GM19193 (cell line): ENCODE data around the gene TESK1.

Experiments
- POLR2A ChIP-seq: IDR thresholded peaks from 4 replicates; pipeline ENCODE4 v1.6.1; 2011; ENCODE audit not compliant: insufficient read depth, insufficient read length; ENCODE audit errors: extremely low read depth

The TESK1 gene

GRCh38 chr9:35635730-35636129, 30.7 kb downstream of the TESK1 start:
- TF ChIP-seq POLR2A, result no peak

- no peak for TF ChIP-seq POLR2A
Observed at GRCh38 chr9:35636135-35636876, 31.2 kb downstream of the TESK1 start.

GRCh38 chr9:35639631-35640030, 34.6 kb downstream of the TESK1 start:
- TF ChIP-seq POLR2A, result no peak

GRCh38 chr9:35643046-35643445, 38.0 kb downstream of the TESK1 start:
- TF ChIP-seq POLR2A, result no peak

GRCh38 chr9:35646153-35646532, 41.1 kb downstream of the TESK1 start:
- no peak for TF ChIP-seq POLR2A

GRCh38 chr9:35646533-35647265, 41.6 kb downstream of the TESK1 start:
- TF ChIP-seq POLR2A, result peak; percentile 73

- peak; percentile 61 for TF ChIP-seq POLR2A
Observed at GRCh38 chr9:35649431-35650340, 44.6 kb downstream of the TESK1 start.

- TF ChIP-seq POLR2A, result peak; percentile 58
Observed at GRCh38 chr9:35650341-35651158, 45.5 kb downstream of the TESK1 start, which contains the start of gene SIT1. SIT1 (minus strand) TSS chr9:35650931; CDS start chr9:35650853, 78 bp downstream.

GRCh38 chr9:35651956-35652828, 47.1 kb downstream of the TESK1 start:
- no peak for TF ChIP-seq POLR2A

- no peak for TF ChIP-seq POLR2A
Observed at GRCh38 chr9:35652829-35653209, 47.8 kb downstream of the TESK1 start.

- no peak for TF ChIP-seq POLR2A
Observed at GRCh38 chr9:35653611-35654010, 48.5 kb downstream of the TESK1 start.

- TF ChIP-seq POLR2A, result no peak
Observed at GRCh38 chr9:35656348-35656747, 51.3 kb downstream of the TESK1 start.

GRCh38 chr9:35656831-35657545, 51.9 kb downstream of the TESK1 start:
- no peak for TF ChIP-seq POLR2A
